CD4-positive, alpha-beta T cell treated with Interleukin-21 for 1 hour (primary cell): ENCODE measurements around the gene PTPN11.

Source experiments
- DNase-seq: peaks from one replicate; pipeline ENCODE4 v3.0.0-alpha.2; 2020

Gene PTPN11

GRCh38 chr12:112555621-112556233 is 137.0 kb downstream of the PTPN11 start:
- DNase-seq = no peak

DNA sequence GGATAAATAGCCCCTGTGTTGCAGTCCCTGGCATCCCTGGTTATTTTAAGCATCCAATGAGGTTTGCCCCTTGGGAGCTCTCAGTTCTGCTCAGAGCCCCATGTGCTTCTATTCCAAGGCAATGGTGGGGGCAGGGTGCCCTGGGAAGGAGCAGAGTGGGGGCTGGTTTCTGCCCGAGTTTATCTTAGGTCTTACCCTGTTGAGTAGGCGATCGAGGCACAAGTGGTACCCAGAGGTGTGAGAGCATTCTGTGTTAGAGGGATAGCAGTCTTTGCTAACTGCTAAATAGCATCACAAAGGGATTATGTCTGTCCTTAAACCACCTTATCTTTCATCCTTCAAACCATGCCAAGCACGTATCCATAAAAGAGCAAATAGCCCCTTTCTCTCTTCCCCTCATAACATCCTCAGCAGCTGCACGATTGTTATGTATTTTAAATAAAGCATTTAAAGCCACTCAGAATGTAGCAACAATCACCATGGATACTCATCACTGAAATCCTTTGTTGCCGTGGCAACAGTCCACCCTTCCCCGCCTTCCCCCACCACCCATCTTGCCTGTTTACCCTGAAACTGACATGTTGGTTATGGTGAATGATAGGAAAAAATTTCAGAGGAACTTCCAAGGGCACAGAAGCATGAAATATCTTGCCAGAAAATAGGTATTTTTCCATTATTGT is 139.3 kb downstream of the PTPN11 start:
- no peak for DNase-seq
